HEK293 (cell line): ENCODE measurements around the gene MRPL3.

Experiments used
- CTCF ChIA-PET: fragments of 350-600 bp; formaldehyde crosslinking; extraction: SDS; loops from one replicate; lab custom pipeline; 2021; ENCODE audit warnings: antibody characterized with exemption; lab: Yijun Ruan, JAX
- POLR2A ChIA-PET: fragments of 300-600 bp; formaldehyde crosslinking; extraction: SDS; loops from one replicate; lab custom pipeline; 2020; ENCODE audit warnings: antibody characterized with exemption, inconsistent platforms; lab: Yijun Ruan, JAX
- H3K27ac ChIP-seq: fragments of 200-500 bp; sonication (Bioruptor generic); 2 replicates; pipeline ENCODE4 v1.5.1; 2014; ENCODE audit warnings: low read depth, low read length, control low read depth, inconsistent platforms; ENCODE audit errors: extremely low read depth
- H3K36me3 ChIP-seq, 2 experiments: fragments of 200-500 bp in 1 of 2; sonication (Bioruptor generic) in 1 of 2; 1 replicate in 1 of 2; 2 replicates in 1 of 2; pipeline ENCODE4 v1.5.1; 2014 to 2017; ENCODE audit warnings: inconsistent platforms in 2 of 2, low read length in 2 of 2; ENCODE audit not compliant: control insufficient read depth in 2 of 2, insufficient read depth in 1 of 2
- H3K4me1 ChIP-seq: fragments of 200-500 bp; sonication (Bioruptor generic); 2 replicates; pipeline ENCODE4 v1.5.1; 2014; ENCODE audit warnings: mild to moderate bottlenecking, low read length, inconsistent platforms; ENCODE audit not compliant: control insufficient read depth, insufficient read depth
- H3K4me3 ChIP-seq: 2 replicates; pipeline ENCODE4 v1.5.1; 2011; ENCODE audit warnings: low read depth, mild to moderate bottlenecking, control low read depth, low read length, moderate library complexity
- H3K9me3 ChIP-seq: fragments of 200-500 bp; sonication (Bioruptor generic); 2 replicates; pipeline ENCODE4 v1.5.1; 2014; ENCODE audit warnings: low read depth, low read length, inconsistent platforms; ENCODE audit not compliant: control insufficient read depth, insufficient read depth
- BCL11A ChIP-seq: fragments of 450-650 bp; formaldehyde crosslinking; IDR thresholded peaks from 2 replicates; pipeline ENCODE4 v1.5.1; 2016; ENCODE audit warnings: low read depth, missing biosample characterization, missing genetic modification characterization
- FEZF1 ChIP-seq: fragments of 450-650 bp; formaldehyde crosslinking; IDR thresholded peaks from 2 replicates; pipeline ENCODE4 v1.5.1; 2016; ENCODE audit warnings: missing biosample characterization, missing genetic modification characterization
- KLF8 ChIP-seq: fragments of 450-650 bp; formaldehyde crosslinking; IDR thresholded peaks from 2 replicates; pipeline ENCODE4 v1.5.1; 2016; ENCODE audit warnings: missing biosample characterization, missing genetic modification characterization
- ZBTB7A ChIP-seq: fragments of 450-650 bp; formaldehyde crosslinking; IDR thresholded peaks from 2 replicates; pipeline ENCODE4 v1.5.1; 2016; ENCODE audit warnings: low read depth, missing biosample characterization, missing genetic modification characterization
- ZNF19 ChIP-seq: fragments of 450-650 bp; formaldehyde crosslinking; IDR thresholded peaks from 2 replicates; pipeline ENCODE4; 2016; ENCODE audit warnings: missing biosample characterization, missing genetic modification characterization, low read depth
- ZNF202 ChIP-seq: fragments of 450-650 bp; formaldehyde crosslinking; IDR thresholded peaks from 2 replicates; pipeline ENCODE4 v1.5.1; 2016; ENCODE audit warnings: missing biosample characterization, missing genetic modification characterization, borderline replicate concordance
- ZNF292 ChIP-seq: fragments of 450-650 bp; formaldehyde crosslinking; IDR thresholded peaks from 2 replicates; pipeline ENCODE4 v1.5.1; 2016; ENCODE audit warnings: low read depth, missing biosample characterization, missing genetic modification characterization, borderline replicate concordance
- ZNF335 ChIP-seq: fragments of 450-650 bp; formaldehyde crosslinking; conservative IDR thresholded peaks from 2 replicates; pipeline ENCODE4 v1.5.1; 2016; ENCODE audit warnings: missing biosample characterization, missing genetic modification characterization
- ZNF416 ChIP-seq: fragments of 450-650 bp; formaldehyde crosslinking; IDR thresholded peaks from 2 replicates; pipeline ENCODE4 v1.5.1; 2016; ENCODE audit warnings: missing biosample characterization, missing genetic modification characterization
- ZNF426 ChIP-seq: fragments of 450-650 bp; formaldehyde crosslinking; IDR thresholded peaks from 2 replicates; pipeline ENCODE4 v1.5.1; 2017; ENCODE audit warnings: missing biosample characterization, missing genetic modification characterization, mild to moderate bottlenecking, inconsistent platforms, moderate library complexity
- ZNF510 ChIP-seq: fragments of 450-650 bp; formaldehyde crosslinking; IDR thresholded peaks from 2 replicates; pipeline ENCODE4 v1.5.1; 2018; ENCODE audit warnings: mild to moderate bottlenecking, missing genetic modification characterization, missing biosample characterization; ENCODE audit not compliant: insufficient replicate concordance
- ZNF530 ChIP-seq: fragments of 450-650 bp; formaldehyde crosslinking; IDR thresholded peaks from 2 replicates; pipeline ENCODE4 v1.5.1; 2016; ENCODE audit warnings: low read depth, missing biosample characterization, missing genetic modification characterization
- ZNF544 ChIP-seq: fragments of 450-650 bp; formaldehyde crosslinking; IDR thresholded peaks from 2 replicates; pipeline ENCODE4 v1.5.0; 2017; ENCODE audit warnings: missing biosample characterization, missing genetic modification characterization
- TF ChIP-seq, protein P1 (sequence below): fragments of 450-650 bp; formaldehyde crosslinking; IDR thresholded peaks from 2 replicates; pipeline ENCODE4 v1.5.1; 2016; ENCODE audit warnings: missing biosample characterization, missing genetic modification characterization
- TF ChIP-seq, protein P2 (sequence below): fragments of 450-650 bp; formaldehyde crosslinking; conservative IDR thresholded peaks from 2 replicates; pipeline ENCODE4 v1.5.1; 2016; ENCODE audit warnings: low read depth, missing biosample characterization, missing genetic modification characterization
- TF ChIP-seq, protein P3 (sequence below): fragments of 450-650 bp; formaldehyde crosslinking; IDR thresholded peaks from 2 replicates; pipeline ENCODE4 v1.5.1; 2016; ENCODE audit warnings: missing biosample characterization, missing genetic modification characterization

MRPL3 gene

DNA sequence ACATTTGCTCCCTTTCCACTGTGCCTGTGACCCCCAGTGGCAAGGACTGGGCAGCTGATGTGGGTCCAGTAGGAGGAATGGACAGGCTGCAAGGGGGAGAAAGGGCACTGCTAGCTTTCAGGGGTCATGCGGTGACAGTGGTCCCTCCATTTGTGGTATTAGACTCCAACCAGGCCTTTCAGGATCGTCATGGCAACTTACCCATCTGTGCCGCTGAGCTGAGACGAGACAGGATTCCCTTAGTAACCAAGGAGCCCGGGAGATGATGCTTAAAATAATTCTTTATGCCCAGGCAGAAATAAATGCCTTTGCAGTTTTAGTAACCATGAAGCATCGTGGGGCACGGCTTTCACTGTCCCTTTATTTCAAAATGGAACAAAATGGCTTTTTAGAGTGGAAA lies 15.9 kb upstream of the MRPL3 start:
- POLR2A ChIA-PET = no interaction called here
- no peaks in the 10 kb centered on the region for H3K36me3 ChIP-seq
- no peaks in the 10 kb centered on the region for H3K4me1 ChIP-seq
- CTCF ChIA-PET = no interaction called here
- TF ChIP-seq BCL11A (no peak), ZNF544 (tag by site-specific recombination) (no peak), ZNF292 (no peak), ZNF510 (tag by site-specific recombination) (no peak), ZNF530 (tag by site-specific recombination) (no peak), ZNF19 (no peak), ZBTB7A (tag by site-specific recombination) (no peak), FEZF1 (tag by site-specific recombination) (no peak), ZNF416 (tag by site-specific recombination) (no peak), KLF8 (tag by site-specific recombination) (no peak), ZNF202 (no peak)
- TF ChIP-seq, protein P1, sequence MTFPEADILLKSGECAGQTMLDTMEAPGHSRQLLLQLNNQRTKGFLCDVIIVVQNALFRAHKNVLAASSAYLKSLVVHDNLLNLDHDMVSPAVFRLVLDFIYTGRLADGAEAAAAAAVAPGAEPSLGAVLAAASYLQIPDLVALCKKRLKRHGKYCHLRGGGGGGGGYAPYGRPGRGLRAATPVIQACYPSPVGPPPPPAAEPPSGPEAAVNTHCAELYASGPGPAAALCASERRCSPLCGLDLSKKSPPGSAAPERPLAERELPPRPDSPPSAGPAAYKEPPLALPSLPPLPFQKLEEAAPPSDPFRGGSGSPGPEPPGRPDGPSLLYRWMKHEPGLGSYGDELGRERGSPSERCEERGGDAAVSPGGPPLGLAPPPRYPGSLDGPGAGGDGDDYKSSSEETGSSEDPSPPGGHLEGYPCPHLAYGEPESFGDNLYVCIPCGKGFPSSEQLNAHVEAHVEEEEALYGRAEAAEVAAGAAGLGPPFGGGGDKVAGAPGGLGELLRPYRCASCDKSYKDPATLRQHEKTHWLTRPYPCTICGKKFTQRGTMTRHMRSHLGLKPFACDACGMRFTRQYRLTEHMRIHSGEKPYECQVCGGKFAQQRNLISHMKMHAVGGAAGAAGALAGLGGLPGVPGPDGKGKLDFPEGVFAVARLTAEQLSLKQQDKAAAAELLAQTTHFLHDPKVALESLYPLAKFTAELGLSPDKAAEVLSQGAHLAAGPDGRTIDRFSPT (tag by site-specific recombination) = no peak
- TF ChIP-seq, protein P2, sequence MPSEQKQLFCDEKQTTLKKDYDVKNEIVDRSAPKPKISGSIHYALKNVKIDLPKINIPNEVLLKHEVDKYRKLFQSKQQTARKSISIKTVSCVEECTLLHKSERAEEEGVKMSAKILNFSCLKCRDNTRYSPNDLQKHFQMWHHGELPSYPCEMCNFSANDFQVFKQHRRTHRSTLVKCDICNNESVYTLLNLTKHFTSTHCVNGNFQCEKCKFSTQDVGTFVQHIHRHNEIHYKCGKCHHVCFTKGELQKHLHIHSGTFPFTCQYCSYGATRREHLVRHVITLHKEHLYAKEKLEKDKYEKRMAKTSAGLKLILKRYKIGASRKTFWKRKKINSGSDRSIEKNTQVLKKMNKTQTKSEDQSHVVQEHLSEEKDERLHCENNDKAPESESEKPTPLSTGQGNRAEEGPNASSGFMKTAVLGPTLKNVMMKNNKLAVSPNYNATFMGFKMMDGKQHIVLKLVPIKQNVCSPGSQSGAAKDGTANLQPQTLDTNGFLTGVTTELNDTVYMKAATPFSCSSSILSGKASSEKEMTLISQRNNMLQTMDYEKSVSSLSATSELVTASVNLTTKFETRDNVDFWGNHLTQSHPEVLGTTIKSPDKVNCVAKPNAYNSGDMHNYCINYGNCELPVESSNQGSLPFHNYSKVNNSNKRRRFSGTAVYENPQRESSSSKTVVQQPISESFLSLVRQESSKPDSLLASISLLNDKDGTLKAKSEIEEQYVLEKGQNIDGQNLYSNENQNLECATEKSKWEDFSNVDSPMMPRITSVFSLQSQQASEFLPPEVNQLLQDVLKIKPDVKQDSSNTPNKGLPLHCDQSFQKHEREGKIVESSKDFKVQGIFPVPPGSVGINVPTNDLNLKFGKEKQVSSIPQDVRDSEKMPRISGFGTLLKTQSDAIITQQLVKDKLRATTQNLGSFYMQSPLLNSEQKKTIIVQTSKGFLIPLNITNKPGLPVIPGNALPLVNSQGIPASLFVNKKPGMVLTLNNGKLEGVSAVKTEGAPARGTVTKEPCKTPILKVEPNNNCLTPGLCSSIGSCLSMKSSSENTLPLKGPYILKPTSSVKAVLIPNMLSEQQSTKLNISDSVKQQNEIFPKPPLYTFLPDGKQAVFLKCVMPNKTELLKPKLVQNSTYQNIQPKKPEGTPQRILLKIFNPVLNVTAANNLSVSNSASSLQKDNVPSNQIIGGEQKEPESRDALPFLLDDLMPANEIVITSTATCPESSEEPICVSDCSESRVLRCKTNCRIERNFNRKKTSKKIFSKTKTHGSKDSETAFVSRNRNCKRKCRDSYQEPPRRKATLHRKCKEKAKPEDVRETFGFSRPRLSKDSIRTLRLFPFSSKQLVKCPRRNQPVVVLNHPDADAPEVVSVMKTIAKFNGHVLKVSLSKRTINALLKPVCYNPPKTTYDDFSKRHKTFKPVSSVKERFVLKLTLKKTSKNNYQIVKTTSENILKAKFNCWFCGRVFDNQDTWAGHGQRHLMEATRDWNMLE (tag by site-specific recombination) = no peak
- TF ChIP-seq, protein P3, sequence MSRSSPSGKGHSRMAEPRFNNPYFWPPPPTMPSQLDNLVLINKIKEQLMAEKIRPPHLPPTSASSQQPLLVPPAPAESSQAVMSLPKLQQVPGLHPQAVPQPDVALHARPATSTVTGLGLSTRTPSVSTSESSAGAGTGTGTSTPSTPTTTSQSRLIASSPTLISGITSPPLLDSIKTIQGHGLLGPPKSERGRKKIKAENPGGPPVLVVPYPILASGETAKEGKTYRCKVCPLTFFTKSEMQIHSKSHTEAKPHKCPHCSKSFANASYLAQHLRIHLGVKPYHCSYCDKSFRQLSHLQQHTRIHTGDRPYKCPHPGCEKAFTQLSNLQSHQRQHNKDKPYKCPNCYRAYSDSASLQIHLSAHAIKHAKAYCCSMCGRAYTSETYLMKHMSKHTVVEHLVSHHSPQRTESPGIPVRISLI (tag by site-specific recombination) = no peak
- H3K27ac ChIP-seq = no peak overlapping the region
- no peaks in the 10 kb centered on the region for H3K9me3 ChIP-seq
- H3K4me3 ChIP-seq = no peak overlapping the region

DNA sequence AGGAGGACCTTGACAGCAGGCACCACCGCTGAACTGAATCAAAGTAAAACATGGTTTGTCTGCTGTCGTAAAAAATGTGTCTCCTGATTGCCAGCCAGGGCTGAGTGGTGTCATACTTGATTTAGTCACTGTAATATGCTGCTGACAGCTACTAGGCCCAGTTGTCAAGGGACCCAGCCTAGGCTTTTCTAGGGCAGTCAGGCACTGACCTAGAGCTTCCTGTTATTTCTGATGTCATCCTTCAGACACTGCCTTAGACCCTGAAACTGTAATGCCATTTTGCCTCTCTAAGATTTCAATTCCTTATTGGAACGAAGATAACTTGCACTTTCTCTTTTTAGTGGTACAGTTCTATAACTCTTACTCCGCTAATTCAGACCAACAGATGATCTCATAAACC lies 2.6 kb upstream of the MRPL3 start:
- peaks cover 0 to 11% of the 10 kb centered on the region in 2 experiments; a peak in 1 of 3 replicates for H3K36me3 ChIP-seq
- no peak for TF ChIP-seq ZNF426 (tag by site-specific recombination)
- TF ChIP-seq ZNF335 = peak; percentile 45; the same call in 1 of the 2 replicates
- no peak overlapping the region for H3K4me3 ChIP-seq
- no peak overlapping the region for H3K27ac ChIP-seq
- 0 out of 2 replicates have a peak, but pooled peaks cover 2% of the 10 kb centered on the region for H3K4me1 ChIP-seq
- H3K9me3 ChIP-seq = no peaks in the 10 kb centered on the region
- POLR2A ChIA-PET = no interaction called here
- CTCF ChIA-PET = no interaction called here
